ENCODE results near the gene DNAJA2. TPM values are rescaled to one million over a fixed set of nuclear protein-coding genes. Genes with fewer than 3 reads are reported as not detected.

The DNAJA2 gene
- total and polyA plus RNA-seq, 2 of the 4 experiments (the other 2 are of a cell fraction) = 18.6 to 53.9 TPM

GRCh38 chr16:46982335-46982734 is 8.9 kb upstream of the DNAJA2 start:
- in situ Hi-C loops (cut with MboI; ENCODE audit: low sequenced_read_pairs) = no loop called here
- intact Hi-C loops (cut with micrococcal nuclease) = no loop called here
- H4K8ac ChIP-seq (ENCODE audit: low read depth in 2 of 2, low read length in 2 of 2) = no peak overlapping the region
- no peak overlapping the region for H3K27ac ChIP-seq (ENCODE audit: insufficient read depth, low read length)
- no peaks in the 10 kb centered on the region for H4K20me1 ChIP-seq (ENCODE audit: insufficient read depth, low read length)
- H2AK5ac ChIP-seq (ENCODE audit: low read depth, low read length) = no peak overlapping the region
- H3K56ac ChIP-seq (ENCODE audit: extremely low read depth, insufficient read depth, low read length) = no peak overlapping the region
- no peaks in the 10 kb centered on the region for H3K9me3 ChIP-seq (ENCODE audit: control insufficient read depth, insufficient read depth, low read length)
- H3K4me1 ChIP-seq (ENCODE audit: control insufficient read depth, insufficient read depth, low read length) = no peaks in the 10 kb centered on the region
- dilution Hi-C loops (cut with HindIII; ENCODE audit: low sequenced_read_pairs, unreplicated experiment) = no loop called here
- no peak overlapping the region for H2BK20ac ChIP-seq (ENCODE audit: low read depth, low read length)
- no peak overlapping the region for H3K4me2 ChIP-seq (ENCODE audit: low read depth, low read length)
- no peak overlapping the region for H2BK5ac ChIP-seq (ENCODE audit: low read depth, low read length, poor library complexity, severe bottlenecking)
- H3K27me3 ChIP-seq (ENCODE audit: control insufficient read depth, insufficient read depth, low read length) = no peaks in the 10 kb centered on the region; the same call in 1 of the 2 replicates
- no peaks in the 10 kb centered on the region for H3K36me3 ChIP-seq (ENCODE audit: control insufficient read depth, insufficient read depth, low read length)
- no peak overlapping the region for H3K4me3 ChIP-seq (ENCODE audit: insufficient read depth, low read depth, low read length)
- H3K23ac ChIP-seq (ENCODE audit: low read depth, low read length) = no peak overlapping the region
- no peak overlapping the region for H2BK120ac ChIP-seq (ENCODE audit: low read depth, low read length)
- POLR2A ChIA-PET (ENCODE audit: unreplicated experiment) = no interaction called here
- DNase-seq (no peak), ATAC-seq (ENCODE audit: low read depth) (no peak)
- CTCF ChIA-PET = no interaction called here
- no peak overlapping the region for H3K14ac ChIP-seq (replicated peaks; ENCODE audit: low read depth, low read length)
- H3K18ac ChIP-seq (ENCODE audit: low read depth, low read length) = no peak overlapping the region
- no peak overlapping the region for H4K91ac ChIP-seq (ENCODE audit: insufficient read depth, low read depth, low read length)
- BruUV-seq (replicated peaks) = no TSS peak
- H2AK9ac ChIP-seq (replicated peaks; ENCODE audit: low read depth, low read length, poor library complexity) = no peak overlapping the region
- no peaks in the 10 kb centered on the region for H3K79me1 ChIP-seq (ENCODE audit: low read depth in 1 of 2, low read length in 2 of 2)
- H2BK15ac ChIP-seq (ENCODE audit: low read depth, low read length) = no peak overlapping the region
- no peak overlapping the region for H2AFZ ChIP-seq (replicated peaks; ENCODE audit: low read length, poor library complexity)
- H3K9me1 ChIP-seq (ENCODE audit: insufficient read depth, low read length) = no peaks in the 10 kb centered on the region
- no peak for TF ChIP-seq CEBPB (IDR thresholded peaks at IDR 0.05; ENCODE audit: low read depth, low read length)
- no peak for TF ChIP-seq SMC3 (IDR thresholded peaks at IDR 0.05; ENCODE audit: low read depth, low read length)
- no peak for TF ChIP-seq CHD1 (IDR thresholded peaks at IDR 0.05; ENCODE audit: low read depth, low read length)
- TF ChIP-seq FOS (IDR thresholded peaks at IDR 0.05; ENCODE audit: low read depth, low read length) = no peak
- no peak for TF ChIP-seq RAD21 (IDR thresholded peaks at IDR 0.05; ENCODE audit: low read length)
- TF ChIP-seq BHLHE40 (IDR thresholded peaks at IDR 0.05; ENCODE audit: low read depth, low read length) = no peak
- TF ChIP-seq POLR2A (IDR thresholded peaks at IDR 0.05; ENCODE audit: low read depth, low read length) = no peak
- no peak overlapping the region for H3K9ac ChIP-seq (ENCODE audit: low read depth, low read length)
- WGBS, 2 experiments (ENCODE audit: extremely low coverage in 2 of 2, insufficient read length in 1 of 2) = no CpG with 5 or more reads among the region's 4 CpGs
- H3K4ac ChIP-seq (ENCODE audit: low read depth, low read length) = no peak overlapping the region
- H4K5ac ChIP-seq (ENCODE audit: low read depth, low read length) = no peak overlapping the region
